GM20431 (cell line): ENCODE results near the gene DLG2.
"Not testable (repeated sequence)": the region's sequence is repeated elsewhere in the genome, so short reads cannot be mapped to it uniquely, and the experiment has no call there.

ENCODE experiments used
- in situ Hi-C: fragments of 300-500 bp; cut with MseI, MboI; formaldehyde crosslinking; loops from one replicate; pipeline ENCODE4 v1.15.0; 2020; ENCODE audit warnings: low sequenced_read_pairs; ENCODE audit not compliant: unreplicated experiment

Gene DLG2

GRCh38 chr11:83587797-83588196, 2039.3 kb downstream of the DLG2 start:
- in situ Hi-C loops = not testable (repeated sequence)

DNA sequence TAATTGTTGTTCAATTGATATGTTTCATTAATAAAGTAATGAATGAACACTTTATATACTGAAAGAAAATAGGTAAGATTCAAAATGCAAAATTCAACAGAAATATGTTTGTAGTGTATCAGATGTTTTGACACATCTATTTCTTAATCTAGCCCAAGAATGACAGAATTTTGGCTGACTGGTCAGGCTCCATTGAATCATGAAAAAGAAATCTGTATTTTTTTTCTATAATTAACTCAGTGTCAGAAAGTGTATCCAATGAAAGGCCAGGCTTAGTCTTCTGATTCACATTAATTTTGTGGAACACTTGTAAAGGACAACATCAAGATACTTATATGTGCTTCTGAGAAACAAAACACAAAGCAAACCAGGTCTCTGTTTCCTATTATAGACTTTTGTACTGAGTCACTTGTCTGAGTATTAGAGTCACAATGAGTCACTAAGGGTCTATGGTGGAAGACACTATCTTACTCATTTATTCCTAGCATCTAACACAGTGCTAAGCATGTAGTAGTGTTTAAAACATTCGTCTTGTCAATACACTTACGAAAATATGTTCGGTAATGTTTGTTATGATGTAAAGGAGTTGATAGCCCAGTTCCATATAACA, 2043.3 kb downstream of the DLG2 start:
- in situ Hi-C loops = no loop called here

GRCh38 chr11:83574519-83574918, 2052.6 kb downstream of the DLG2 start:
- in situ Hi-C loops = no loop called here

GRCh38 chr11:83572581-83573496, 2054.3 kb downstream of the DLG2 start:
- in situ Hi-C loops = no loop called here

- in situ Hi-C loops = no loop called here
These were observed 2055.8 kb downstream of the DLG2 start for GRCh38 chr11:83571302-83571701.

GRCh38 chr11:83569134-83569805, 2057.9 kb downstream of the DLG2 start:
- in situ Hi-C loops = no loop called here

DNA sequence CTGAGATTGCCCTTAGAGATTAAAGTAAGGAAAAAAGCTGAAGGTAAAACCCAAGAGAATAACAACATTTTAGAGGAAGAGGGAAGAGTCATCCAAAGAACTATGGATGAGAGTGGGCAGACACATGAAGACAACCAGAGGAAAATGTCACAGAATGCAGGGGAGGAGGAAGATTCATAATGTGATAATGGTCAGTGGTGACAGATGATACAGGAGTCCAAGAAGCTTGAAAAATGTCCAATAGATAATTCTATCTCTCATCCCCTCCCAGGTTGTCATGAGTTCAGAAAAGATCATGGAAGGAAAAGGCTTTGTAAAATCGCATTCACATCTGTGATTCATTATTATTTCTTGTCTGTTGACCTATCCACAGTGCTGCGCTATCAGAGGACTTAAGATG, 2058.6 kb downstream of the DLG2 start:
- in situ Hi-C loops = no loop called here

GRCh38 chr11:83566950-83567349, 2060.2 kb downstream of the DLG2 start:
- in situ Hi-C loops = no loop called here

DNA sequence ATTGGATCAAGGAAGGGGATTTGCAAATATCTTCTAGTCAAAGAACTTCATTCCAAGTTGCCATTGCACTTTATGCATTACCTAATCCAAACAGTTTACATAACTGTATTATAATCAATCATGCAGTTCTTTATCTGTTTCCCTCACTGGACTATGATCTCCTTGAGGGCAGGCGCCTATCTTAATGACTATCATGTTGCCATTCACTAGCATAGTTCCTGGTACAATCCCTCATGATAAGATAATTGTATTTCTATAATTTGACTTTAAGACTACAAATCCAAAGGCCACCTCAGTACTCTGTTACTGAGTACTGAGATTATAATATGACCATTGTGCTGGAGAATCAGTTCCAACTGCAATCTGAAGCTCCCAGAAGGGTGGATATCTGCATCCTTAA, 2062.3 kb downstream of the DLG2 start:
- in situ Hi-C loops = no loop called here

GRCh38 chr11:83558281-83558680, 2068.9 kb downstream of the DLG2 start:
- in situ Hi-C loops = no loop called here

DNA sequence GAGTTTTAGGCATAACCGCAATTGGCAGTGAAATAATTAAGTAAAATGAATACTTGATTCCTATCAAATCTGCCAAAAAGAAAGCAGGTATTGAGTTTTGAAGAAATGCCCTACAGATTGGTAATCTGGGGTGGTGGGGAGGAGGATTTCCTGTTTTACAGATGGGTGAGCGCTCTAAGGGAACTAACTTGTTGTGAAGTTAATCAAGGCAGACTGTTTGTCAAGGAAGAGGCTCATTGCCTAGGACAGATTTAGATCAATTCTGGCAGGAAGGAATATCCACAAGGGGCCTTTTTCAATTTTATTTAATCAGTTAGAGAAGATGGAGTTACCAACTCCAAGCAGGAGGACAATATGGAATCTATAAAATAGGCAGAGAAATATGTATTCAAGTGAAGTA, 2069.5 kb downstream of the DLG2 start:
- in situ Hi-C loops = no loop called here

DNA sequence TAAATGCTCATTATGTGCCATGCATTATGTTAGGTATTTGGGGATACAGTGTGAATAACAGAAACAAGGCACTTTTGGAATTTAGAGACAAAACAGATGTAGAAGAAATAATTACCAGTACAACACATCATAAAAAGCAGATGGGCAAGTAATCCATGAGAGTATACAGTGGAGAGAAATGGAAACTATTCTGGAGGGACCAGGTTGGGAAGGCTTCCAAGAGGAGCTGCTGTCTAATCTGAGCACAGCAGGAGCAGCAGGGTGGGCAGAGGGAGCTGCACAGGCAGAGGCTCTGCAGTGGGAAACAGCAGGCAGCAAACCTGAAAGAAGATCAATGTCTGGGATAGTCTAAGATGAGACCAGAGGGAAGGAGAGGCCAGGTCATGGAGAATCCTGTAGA, 2072.3 kb downstream of the DLG2 start:
- in situ Hi-C loops = no loop called here

- in situ Hi-C loops = no loop called here
These were observed 2077.0 kb downstream of the DLG2 start for GRCh38 chr11:83549984-83550667.

- in situ Hi-C loops = no loop called here
These were observed 2080.8 kb downstream of the DLG2 start for GRCh38 chr11:83546368-83546767.

GRCh38 chr11:83545494-83546260, 2081.5 kb downstream of the DLG2 start:
- in situ Hi-C loops = no loop called here

DNA sequence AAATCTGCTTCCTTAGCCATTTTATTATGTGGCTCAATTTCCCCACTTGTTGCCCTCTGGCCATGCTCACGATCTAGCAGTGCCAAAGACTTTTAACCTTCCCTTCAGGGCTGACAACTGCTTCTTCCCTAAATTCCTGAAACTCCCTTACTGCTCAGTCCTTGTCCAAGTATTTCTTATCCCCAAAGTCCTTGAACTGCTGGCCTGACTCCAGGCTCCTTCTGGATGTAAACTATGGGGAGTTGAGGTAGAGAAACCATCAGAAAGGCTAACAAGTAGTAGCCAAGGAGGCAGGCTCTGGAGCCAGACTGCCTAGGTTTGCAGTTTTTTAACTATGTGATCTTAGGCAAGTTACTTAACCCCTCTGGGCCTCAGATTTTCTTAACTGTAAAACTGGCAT, 2082.3 kb downstream of the DLG2 start:
- in situ Hi-C loops = no loop called here

GRCh38 chr11:83543706-83544439, 2083.3 kb downstream of the DLG2 start:
- in situ Hi-C loops = no loop called here

DNA sequence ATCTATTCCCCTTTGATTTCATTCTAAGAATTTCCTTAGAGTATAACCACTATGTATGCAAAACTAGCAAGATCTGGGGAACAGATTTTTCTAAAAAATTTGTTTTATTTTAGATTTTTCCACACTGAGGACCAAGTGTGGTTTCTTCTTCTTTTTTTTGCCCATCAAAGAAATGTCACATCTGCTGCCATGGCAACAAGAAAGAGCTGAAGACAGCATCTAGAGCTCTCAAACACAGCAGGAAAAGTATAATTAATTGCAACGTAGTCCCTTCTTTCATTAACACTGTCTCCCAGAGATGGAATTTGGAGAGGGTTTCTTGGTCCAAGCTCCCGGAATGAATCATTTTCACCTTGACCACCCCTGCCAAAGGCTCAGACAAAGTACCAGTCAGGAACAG, 2084.3 kb downstream of the DLG2 start:
- in situ Hi-C loops = no loop called here

GRCh38 chr11:83540728-83541127, 2086.4 kb downstream of the DLG2 start:
- in situ Hi-C loops = no loop called here
